Uterus (tissue), 2 donors: ENCODE data around the gene JUNB.

Experiments
- CTCF ChIP-seq, 4 experiments: fragments of 200-600 bp in 2 of 4; fragments of 450-650 bp in 2 of 4; sonication (generic) in 2 of 4; IDR thresholded peaks; one replicate each; pipeline ENCODE4 v1.5.1; 2016 to 2019; ENCODE audit warnings: antibody characterized with exemption in 4 of 4, mild to moderate bottlenecking in 2 of 4, moderate library complexity in 1 of 4
- POLR2A ChIP-seq, 2 donors: fragments of 450-650 bp; IDR thresholded peaks; one replicate each; pipeline ENCODE4 v1.6.1; 2016; ENCODE audit warnings: antibody characterized with exemption in 2 of 2, mild to moderate bottlenecking in 1 of 2, moderate library complexity in 1 of 2

GRCh38 chr19:12754465-12755196 lies 36.7 kb upstream of the JUNB start:
- TF ChIP-seq CTCF (IDR thresholded peaks at IDR 0.05) (no peak), POLR2A (IDR thresholded peaks at IDR 0.05) (no peak)
